Measurements from ENCODE around the gene RGS7. TPM values are rescaled to one million over a fixed set of nuclear protein-coding genes. Genes with fewer than 3 reads are reported as not detected.
"Not testable (repeated sequence)": the region's sequence is repeated elsewhere in the genome, so short reads cannot be mapped to it uniquely, and the experiment has no call there.

RGS7 gene
- total RNA-seq, 4 donors from 2014 or later: not detected

DNA sequence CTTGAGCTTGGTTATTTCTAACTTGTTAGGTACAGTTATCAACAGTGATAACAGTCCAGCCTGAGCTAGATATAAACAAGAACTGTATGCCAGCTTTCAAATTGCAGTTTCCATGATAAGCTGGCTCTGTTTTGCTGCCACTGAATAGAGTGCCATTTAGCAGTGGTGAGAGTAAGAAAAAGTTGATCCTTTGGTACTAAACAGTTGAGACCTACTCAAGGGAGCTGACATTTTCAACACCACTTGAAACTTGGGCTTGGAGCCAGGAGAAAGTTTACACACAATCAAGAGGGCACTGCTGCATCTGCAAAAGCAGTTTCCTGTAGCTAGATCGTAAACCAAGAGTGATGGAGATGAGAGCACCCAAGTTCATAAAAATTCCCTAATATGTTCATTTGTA lies 131.3 kb downstream of the RGS7 start:
- in situ Hi-C loops (cut with MboI; ENCODE audit: low sequenced_read_pairs in 4 of 4): no loop called here
- no peak for TF ChIP-seq POLR2A (IDR thresholded peaks at IDR 0.05)
- TF ChIP-seq, protein P1, sequence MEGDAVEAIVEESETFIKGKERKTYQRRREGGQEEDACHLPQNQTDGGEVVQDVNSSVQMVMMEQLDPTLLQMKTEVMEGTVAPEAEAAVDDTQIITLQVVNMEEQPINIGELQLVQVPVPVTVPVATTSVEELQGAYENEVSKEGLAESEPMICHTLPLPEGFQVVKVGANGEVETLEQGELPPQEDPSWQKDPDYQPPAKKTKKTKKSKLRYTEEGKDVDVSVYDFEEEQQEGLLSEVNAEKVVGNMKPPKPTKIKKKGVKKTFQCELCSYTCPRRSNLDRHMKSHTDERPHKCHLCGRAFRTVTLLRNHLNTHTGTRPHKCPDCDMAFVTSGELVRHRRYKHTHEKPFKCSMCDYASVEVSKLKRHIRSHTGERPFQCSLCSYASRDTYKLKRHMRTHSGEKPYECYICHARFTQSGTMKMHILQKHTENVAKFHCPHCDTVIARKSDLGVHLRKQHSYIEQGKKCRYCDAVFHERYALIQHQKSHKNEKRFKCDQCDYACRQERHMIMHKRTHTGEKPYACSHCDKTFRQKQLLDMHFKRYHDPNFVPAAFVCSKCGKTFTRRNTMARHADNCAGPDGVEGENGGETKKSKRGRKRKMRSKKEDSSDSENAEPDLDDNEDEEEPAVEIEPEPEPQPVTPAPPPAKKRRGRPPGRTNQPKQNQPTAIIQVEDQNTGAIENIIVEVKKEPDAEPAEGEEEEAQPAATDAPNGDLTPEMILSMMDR (IDR thresholded peaks at IDR 0.05 in 4 of 5, conservative IDR thresholded peaks at IDR 0.05 in 1 of 5): no peak
- Histone ChIP-seq H3K36me3 (no peaks in the 10 kb centered on the region), H3K27ac (no peak overlapping the region), H3K4me1 (no peaks in the 10 kb centered on the region), H3K27me3 (no peaks in the 10 kb centered on the region), H3K9me3 (no peaks in the 10 kb centered on the region), H3K4me3 (no peak overlapping the region)
- no peak for DNase-seq
- no peak for ATAC-seq
- intact Hi-C loops (cut with DNase I; ENCODE audit: low total_unique reads): no loop called here

GRCh38 chr1:241224189-241224588 lies 132.8 kb downstream of the RGS7 start:
- DNase-seq; ATAC-seq; H3K4me3 ChIP-seq; H3K9me3 ChIP-seq; H3K4me1 ChIP-seq; intact Hi-C loops (cut with DNase I; ENCODE audit: low total_unique reads); H3K27ac ChIP-seq; H3K36me3 ChIP-seq; H3K27me3 ChIP-seq; in situ Hi-C loops (cut with MboI; ENCODE audit: low sequenced_read_pairs in 4 of 4): not testable (repeated sequence)

DNA sequence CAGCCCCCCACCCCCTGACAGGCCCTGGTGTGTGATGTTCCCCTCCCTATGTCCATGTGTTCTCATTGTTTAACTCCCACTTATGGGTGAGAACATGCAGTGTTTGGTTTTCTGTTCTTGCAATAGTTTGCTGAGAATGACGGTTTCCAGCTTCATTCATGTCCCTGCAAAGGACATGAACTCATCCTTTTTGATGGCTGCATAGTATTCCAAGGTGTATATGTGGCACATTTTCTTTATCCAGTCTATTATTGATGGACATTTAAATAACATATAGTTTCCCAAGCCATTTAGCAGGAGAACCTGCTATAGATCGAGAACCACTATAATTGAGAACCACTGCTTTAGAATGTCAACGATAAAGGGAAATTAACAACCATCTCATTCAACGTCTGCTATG lies 134.2 kb downstream of the RGS7 start:
- H3K27me3 ChIP-seq; ATAC-seq; H3K4me3 ChIP-seq; H3K4me1 ChIP-seq; H3K9me3 ChIP-seq; DNase-seq; intact Hi-C loops (cut with DNase I; ENCODE audit: low total_unique reads); H3K27ac ChIP-seq; H3K36me3 ChIP-seq; in situ Hi-C loops (cut with MboI; ENCODE audit: low sequenced_read_pairs in 4 of 4): not testable (repeated sequence)

- no peak for ATAC-seq
- no peak for DNase-seq
- no peak overlapping the region for H3K27ac ChIP-seq
- H3K27me3 ChIP-seq: no peaks in the 10 kb centered on the region
- no peaks in the 10 kb centered on the region for H3K4me1 ChIP-seq
- no peaks in the 10 kb centered on the region for H3K9me3 ChIP-seq
- intact Hi-C loops (cut with DNase I; ENCODE audit: low total_unique reads): no loop called here
- in situ Hi-C loops (cut with MboI; ENCODE audit: low sequenced_read_pairs in 4 of 4): no loop called here
- H3K36me3 ChIP-seq: no peaks in the 10 kb centered on the region
- TF ChIP-seq, protein P1 (IDR thresholded peaks at IDR 0.05 in 4 of 5, conservative IDR thresholded peaks at IDR 0.05 in 1 of 5): no peak
- no peak for TF ChIP-seq POLR2A (IDR thresholded peaks at IDR 0.05)
- no peak overlapping the region for H3K4me3 ChIP-seq
These were observed 135.7 kb downstream of the RGS7 start for GRCh38 chr1:241221319-241221718.

- H3K27ac ChIP-seq; H3K36me3 ChIP-seq; intact Hi-C loops (cut with DNase I; ENCODE audit: low total_unique reads); H3K4me3 ChIP-seq; H3K27me3 ChIP-seq; H3K9me3 ChIP-seq; in situ Hi-C loops (cut with MboI; ENCODE audit: low sequenced_read_pairs in 4 of 4); H3K4me1 ChIP-seq; DNase-seq; ATAC-seq: not testable (repeated sequence)
These were observed 136.1 kb downstream of the RGS7 start for GRCh38 chr1:241220913-241221312.

DNA sequence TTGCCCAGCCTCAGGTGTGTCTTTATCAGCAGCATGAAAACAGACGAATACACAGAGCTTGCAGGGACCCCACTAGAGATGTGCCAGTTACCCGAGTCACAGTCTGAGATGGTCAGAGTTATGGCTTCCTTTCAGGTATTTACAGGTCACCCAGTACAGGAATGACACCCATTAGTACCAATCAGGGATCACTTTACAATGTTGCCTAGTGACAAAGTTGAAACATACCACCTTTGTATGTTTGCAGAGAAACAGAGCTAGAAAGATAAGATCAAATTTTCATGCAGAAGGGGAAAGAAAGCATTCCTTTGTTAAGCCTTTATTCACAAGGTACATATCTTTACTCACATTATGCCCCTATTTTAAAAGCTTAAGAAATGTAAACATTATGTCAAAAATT lies 137.6 kb downstream of the RGS7 start:
- DNase-seq: no peak
- in situ Hi-C loops (cut with MboI; ENCODE audit: low sequenced_read_pairs in 4 of 4) (no loop called here), intact Hi-C loops (cut with DNase I; ENCODE audit: low total_unique reads) (no loop called here)
- ATAC-seq: no peak
- no peak overlapping the region for H3K4me3 ChIP-seq
- no peaks in the 10 kb centered on the region for H3K4me1 ChIP-seq
- H3K27ac ChIP-seq: no peak overlapping the region
- no peaks in the 10 kb centered on the region for H3K27me3 ChIP-seq
- H3K9me3 ChIP-seq: no peaks in the 10 kb centered on the region
- TF ChIP-seq, protein P1 (IDR thresholded peaks at IDR 0.05 in 4 of 5, conservative IDR thresholded peaks at IDR 0.05 in 1 of 5): no peak
- no peak for TF ChIP-seq POLR2A (IDR thresholded peaks at IDR 0.05)
- no peaks in the 10 kb centered on the region for H3K36me3 ChIP-seq
